Measurements from ENCODE around the gene LONRF2. TPM values are rescaled to one million over a fixed set of nuclear protein-coding genes. Genes with fewer than 3 reads are reported as not detected.

The LONRF2 gene
- total RNA-seq, 1 experiment from 2014 or later: 1.6 TPM

- no peaks in the 10 kb centered on the region for H3K9me2 ChIP-seq (ENCODE audit: insufficient read depth)
- no peak overlapping the region for H2AFZ ChIP-seq (ENCODE audit: low read depth, low read length, poor library complexity, severe bottlenecking)
- ATAC-seq (peak; percentile 74), DNase-seq (ENCODE audit: low read depth, low spot score) (peak; percentile 36)
- ChIA-PET POLR2A (interaction anchor here (1.2 to 2.2 kb wide), 2 partner anchors 10 to 120 kb away, joined by 3 to 14 read pairs; no protein-coding TSS in a partner anchor), RAD21 (ENCODE audit: low non-redundant PET in 1 of 2, low total read pairs in 2 of 2, uncharacterized antibody in 2 of 2, unreplicated experiment in 2 of 2) (interaction anchor here (0.6 to 3.8 kb wide), 5 partner anchors 120 to 1306 kb away, joined by 3 to 37 read pairs (median 3); no protein-coding TSS in a partner anchor), CTCF (interaction anchor here (0.6 to 7.1 kb wide), 10 partner anchors 119 to 1612 kb away, joined by 3 to 147 read pairs (median 11); partner anchors contain the start of genes PDCL3 and REV1)
- no peak overlapping the region for H3K27ac ChIP-seq (ENCODE audit: low read depth, low read length)
- 0 out of 4 replicates have a peak, but pooled peaks cover 0 to 6% of the 10 kb centered on the region in 2 experiments for H3K4me1 ChIP-seq (ENCODE audit: control insufficient read depth in 1 of 2, insufficient read depth in 2 of 2, low read length in 2 of 2)
- TF ChIP-seq SRF (IDR thresholded peaks at IDR 0.05; ENCODE audit: low read depth): no peak
- no peak for TF ChIP-seq EGR1 (IDR thresholded peaks at IDR 0.05; ENCODE audit: low read depth)
- TF ChIP-seq RAD21 (IDR thresholded peaks at IDR 0.05; ENCODE audit: low read depth): peak; percentile 82
- TF ChIP-seq, protein P1, sequence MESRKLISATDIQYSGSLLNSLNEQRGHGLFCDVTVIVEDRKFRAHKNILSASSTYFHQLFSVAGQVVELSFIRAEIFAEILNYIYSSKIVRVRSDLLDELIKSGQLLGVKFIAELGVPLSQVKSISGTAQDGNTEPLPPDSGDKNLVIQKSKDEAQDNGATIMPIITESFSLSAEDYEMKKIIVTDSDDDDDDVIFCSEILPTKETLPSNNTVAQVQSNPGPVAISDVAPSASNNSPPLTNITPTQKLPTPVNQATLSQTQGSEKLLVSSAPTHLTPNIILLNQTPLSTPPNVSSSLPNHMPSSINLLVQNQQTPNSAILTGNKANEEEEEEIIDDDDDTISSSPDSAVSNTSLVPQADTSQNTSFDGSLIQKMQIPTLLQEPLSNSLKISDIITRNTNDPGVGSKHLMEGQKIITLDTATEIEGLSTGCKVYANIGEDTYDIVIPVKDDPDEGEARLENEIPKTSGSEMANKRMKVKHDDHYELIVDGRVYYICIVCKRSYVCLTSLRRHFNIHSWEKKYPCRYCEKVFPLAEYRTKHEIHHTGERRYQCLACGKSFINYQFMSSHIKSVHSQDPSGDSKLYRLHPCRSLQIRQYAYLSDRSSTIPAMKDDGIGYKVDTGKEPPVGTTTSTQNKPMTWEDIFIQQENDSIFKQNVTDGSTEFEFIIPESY (IDR thresholded peaks at IDR 0.05; ENCODE audit: extremely low read depth, insufficient replicate concordance, low read length): no peak
- TF ChIP-seq, protein P2, sequence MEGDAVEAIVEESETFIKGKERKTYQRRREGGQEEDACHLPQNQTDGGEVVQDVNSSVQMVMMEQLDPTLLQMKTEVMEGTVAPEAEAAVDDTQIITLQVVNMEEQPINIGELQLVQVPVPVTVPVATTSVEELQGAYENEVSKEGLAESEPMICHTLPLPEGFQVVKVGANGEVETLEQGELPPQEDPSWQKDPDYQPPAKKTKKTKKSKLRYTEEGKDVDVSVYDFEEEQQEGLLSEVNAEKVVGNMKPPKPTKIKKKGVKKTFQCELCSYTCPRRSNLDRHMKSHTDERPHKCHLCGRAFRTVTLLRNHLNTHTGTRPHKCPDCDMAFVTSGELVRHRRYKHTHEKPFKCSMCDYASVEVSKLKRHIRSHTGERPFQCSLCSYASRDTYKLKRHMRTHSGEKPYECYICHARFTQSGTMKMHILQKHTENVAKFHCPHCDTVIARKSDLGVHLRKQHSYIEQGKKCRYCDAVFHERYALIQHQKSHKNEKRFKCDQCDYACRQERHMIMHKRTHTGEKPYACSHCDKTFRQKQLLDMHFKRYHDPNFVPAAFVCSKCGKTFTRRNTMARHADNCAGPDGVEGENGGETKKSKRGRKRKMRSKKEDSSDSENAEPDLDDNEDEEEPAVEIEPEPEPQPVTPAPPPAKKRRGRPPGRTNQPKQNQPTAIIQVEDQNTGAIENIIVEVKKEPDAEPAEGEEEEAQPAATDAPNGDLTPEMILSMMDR (IDR thresholded peaks at IDR 0.05 in 2 of 3, conservative IDR thresholded peaks at IDR 0.05 in 1 of 3; ENCODE audit: borderline replicate concordance in 1 of 3, insufficient read depth in 1 of 3, low read depth in 2 of 3, low read length in 2 of 3): peak; percentile 45 to 63 (median 56); a peak in 5 of 6 replicates
- TF ChIP-seq ATF3 (IDR thresholded peaks at IDR 0.05): no peak
- no peaks in the 10 kb centered on the region for H4K20me1 ChIP-seq (ENCODE audit: insufficient read depth)
- no peak overlapping the region for H3K4me2 ChIP-seq (ENCODE audit: low read length)
- no peaks in the 10 kb centered on the region for H3K27me3 ChIP-seq (ENCODE audit: insufficient read depth, low read length)
- intact Hi-C loops (cut with micrococcal nuclease): loop anchor here (5.0 to 10.0 kb wide), 2 partner anchors 304 to 704 kb away; partner anchors contain the start of gene PDCL3
- H3K36me3 ChIP-seq (ENCODE audit: control insufficient read depth in 1 of 2, insufficient read depth in 2 of 2, low read length in 2 of 2): no peaks in the 10 kb centered on the region
- BruUV-seq (replicated peaks): no TSS peak
- H3K79me2 ChIP-seq (ENCODE audit: insufficient read depth, low read length): no peaks in the 10 kb centered on the region
- no peak overlapping the region for H3K4me3 ChIP-seq (replicated peaks in 1 of 2; ENCODE audit: low read depth in 1 of 2, low read length in 2 of 2)
- H3K9me3 ChIP-seq (ENCODE audit: control insufficient read depth in 1 of 2, insufficient read depth in 1 of 2, low read depth in 1 of 2, low read length in 2 of 2): peaks cover 0 to 3% of the 10 kb centered on the region in 2 experiments; a peak in 1 of 4 replicates
- no peak overlapping the region for H3K9ac ChIP-seq (ENCODE audit: low read length)
These were observed 61.3 kb downstream of the LONRF2 start for GRCh38 chr2:100260712-100261620.

Measured in HCT116 (cell line).